Stomach (tissue), 9 donors: ENCODE measurements around the gene OMP. TPM values are rescaled to one million over a fixed set of nuclear protein-coding genes. Genes with fewer than 3 reads are reported as not detected.

Experiments
- DNase-seq, 2 donors: peaks; one replicate each; pipeline versions ENCODE4 v3.0.0 to v3.0.0-alpha.2; 2013 to 2019
- H3K27ac ChIP-seq, 5 donors: fragments of 200-600 bp in 4 of 5; sonication (generic) in 4 of 5; one replicate each; pipeline ENCODE4 v1.5.1; 2013 to 2019; ENCODE audit warnings: mild to moderate bottlenecking in 1 of 5, moderate library complexity in 1 of 5
- H3K27me3 ChIP-seq, 3 donors: fragments of 200-600 bp; sonication (generic); one replicate each; pipeline ENCODE4 v1.5.1; 2017 to 2019; ENCODE audit warnings: mixed run types in 1 of 3
- H3K36me3 ChIP-seq, 4 donors: fragments of 200-600 bp; sonication (generic); 1 replicate in 3 of 4; 2 replicates in 1 of 4; pipeline ENCODE4 v1.5.1; 2016 to 2019
- H3K4me1 ChIP-seq, 4 donors: fragments of 200-600 bp; sonication (generic); one replicate each; pipeline ENCODE4 v1.5.1; 2016 to 2019
- H3K4me3 ChIP-seq, 4 donors: fragments of 200-600 bp; sonication (generic) in 3 of 4; one replicate each; pipeline ENCODE4 v1.5.1; 2016 to 2019; ENCODE audit warnings: mild to moderate bottlenecking in 1 of 4
- H3K9me3 ChIP-seq, 4 donors: fragments of 200-600 bp; sonication (generic); one replicate each; pipeline ENCODE4 v1.5.1; 2016 to 2019
- EP300 ChIP-seq: sonication (generic); formaldehyde crosslinking; IDR thresholded peaks from one replicate; pipeline ENCODE4 v1.6.1; 2017; ENCODE audit warnings: antibody characterized with exemption
- POLR2A ChIP-seq, 4 donors: fragments of 450-650 bp; IDR thresholded peaks; one replicate each; pipeline ENCODE4 v1.6.1; 2016; ENCODE audit warnings: antibody characterized with exemption in 4 of 4, control low read depth in 2 of 4, mild to moderate bottlenecking in 1 of 4, moderate library complexity in 1 of 4
- POLR2AphosphoS5 ChIP-seq, 3 donors: sonication (generic); formaldehyde crosslinking; IDR thresholded peaks; one replicate each; pipeline ENCODE4 v1.6.1; 2016; ENCODE audit warnings: antibody characterized with exemption in 3 of 3
- WGBS, 5 donors: extraction: QIAGEN DNeasy Blood & Tissue Kit in 3 of 5; methylation state at CpG; one replicate each; pipeline versions ENCODE4 v1.1.5 to v1.1.7; 2013 to 2018; 5-methylcytosine and 5-hydroxymethylcytosine counted together
- intact Hi-C: fragments of 100-400 bp; cut with DNase I; formaldehyde crosslinking; loops from one replicate; pipeline ENCODE4 v1.15.1; 2023; ENCODE audit warnings: low total_unique reads
- polyA plus RNA-seq, 3 donors: library from polyadenylated mRNA; stranded (reverse); fragments of 200-250 nt; gene quantifications; one replicate each; pipeline ENCODE4 v1.2.3, GENCODE V29; 2013
- total RNA-seq, 5 donors: library from RNA; depleted of rRNA; stranded (reverse); fragments of >200 nt; gene quantifications; one replicate each; pipeline versions ENCODE4 v1.1.0 to v1.2.3, GENCODE V29; 2014 to 2016
- TF ChIP-seq, protein P1 (sequence below), 7 experiments: fragments of 450-650 bp in 4 of 7; fragments of 200-600 bp in 3 of 7; sonication (generic) in 3 of 7; IDR thresholded peaks; one replicate each; pipeline ENCODE4 v1.5.1; 2016 to 2019; ENCODE audit warnings: antibody characterized with exemption in 7 of 7, control low read depth in 2 of 7, mild to moderate bottlenecking in 1 of 7
- donor health status: healthy with polysubstance abuse.
- donor health status: Bipolar disorder and iron deficiency.
- donor health status: healthy.

Gene OMP
- total and polyA plus RNA-seq, 8 donors, result 1.1 to 63.7 (median 16.4) TPM; not detected in 3

DNA sequence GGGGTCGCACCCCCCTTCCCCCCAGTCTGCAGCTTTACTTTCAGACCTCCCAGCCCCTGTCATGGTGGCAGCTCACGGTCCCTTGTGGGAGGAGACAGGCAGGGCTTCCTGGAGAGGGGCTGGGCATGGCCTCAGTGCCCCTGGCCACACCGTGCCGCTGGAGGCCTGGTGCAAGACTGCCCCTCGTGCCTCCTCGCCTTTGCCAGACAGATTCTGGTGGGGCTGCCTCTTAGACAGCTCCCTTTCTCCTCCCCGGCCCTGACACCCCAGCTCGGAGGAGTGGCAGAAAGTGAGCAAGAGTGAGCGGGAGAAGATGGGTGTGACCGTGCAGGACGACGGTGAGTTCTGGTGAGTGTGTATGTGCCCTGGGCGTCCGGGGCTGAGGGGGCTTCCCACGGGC lies 13.3 kb downstream of the OMP start:
- peaks cover 8 to 86% (median 77%) of the 10 kb centered on the region in 4 donors for H3K36me3 ChIP-seq
- TF ChIP-seq POLR2AphosphoS5 (IDR thresholded peaks at IDR 0.05), result no peak
- TF ChIP-seq POLR2A (IDR thresholded peaks at IDR 0.05), result no peak
- TF ChIP-seq EP300, result no peak
- TF ChIP-seq, protein P1, sequence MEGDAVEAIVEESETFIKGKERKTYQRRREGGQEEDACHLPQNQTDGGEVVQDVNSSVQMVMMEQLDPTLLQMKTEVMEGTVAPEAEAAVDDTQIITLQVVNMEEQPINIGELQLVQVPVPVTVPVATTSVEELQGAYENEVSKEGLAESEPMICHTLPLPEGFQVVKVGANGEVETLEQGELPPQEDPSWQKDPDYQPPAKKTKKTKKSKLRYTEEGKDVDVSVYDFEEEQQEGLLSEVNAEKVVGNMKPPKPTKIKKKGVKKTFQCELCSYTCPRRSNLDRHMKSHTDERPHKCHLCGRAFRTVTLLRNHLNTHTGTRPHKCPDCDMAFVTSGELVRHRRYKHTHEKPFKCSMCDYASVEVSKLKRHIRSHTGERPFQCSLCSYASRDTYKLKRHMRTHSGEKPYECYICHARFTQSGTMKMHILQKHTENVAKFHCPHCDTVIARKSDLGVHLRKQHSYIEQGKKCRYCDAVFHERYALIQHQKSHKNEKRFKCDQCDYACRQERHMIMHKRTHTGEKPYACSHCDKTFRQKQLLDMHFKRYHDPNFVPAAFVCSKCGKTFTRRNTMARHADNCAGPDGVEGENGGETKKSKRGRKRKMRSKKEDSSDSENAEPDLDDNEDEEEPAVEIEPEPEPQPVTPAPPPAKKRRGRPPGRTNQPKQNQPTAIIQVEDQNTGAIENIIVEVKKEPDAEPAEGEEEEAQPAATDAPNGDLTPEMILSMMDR (IDR thresholded peaks at IDR 0.05), result no peak

DNA sequence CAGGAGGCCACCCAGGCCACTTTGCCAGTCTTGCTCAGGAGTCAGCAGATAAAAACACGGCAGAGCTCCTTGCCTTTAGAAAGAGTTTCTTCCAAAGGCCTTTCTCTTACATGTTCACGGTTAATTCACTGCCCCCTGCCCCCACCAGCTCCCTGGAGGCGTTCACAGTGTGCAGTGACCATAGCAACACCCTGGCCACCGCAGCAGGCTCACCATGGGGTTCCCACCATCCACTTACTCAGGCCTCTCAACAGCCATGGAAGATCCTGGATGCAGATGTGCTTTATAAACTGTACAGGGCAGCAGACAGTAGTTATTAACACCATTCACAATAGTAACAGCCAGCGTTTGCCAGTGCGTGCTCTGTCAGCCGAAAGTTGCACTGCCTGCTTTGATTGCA lies 14.9 kb downstream of the OMP start:
- TF ChIP-seq POLR2AphosphoS5 (IDR thresholded peaks at IDR 0.05), result no peak
- TF ChIP-seq, protein P1 (IDR thresholded peaks at IDR 0.05), result no peak
- TF ChIP-seq POLR2A (IDR thresholded peaks at IDR 0.05), result no peak
- no peak for TF ChIP-seq EP300
- no peak overlapping the region for H3K4me3 ChIP-seq
- intact Hi-C loops, result no loop called here
- H3K27ac ChIP-seq, result no peak overlapping the region
- peaks cover 21 to 95% (median 88%) of the 10 kb centered on the region in 4 donors for H3K36me3 ChIP-seq
- WGBS, 5 donors, result 75 to 84% (median 79%) methylated on average over 6 to 7 of the region's 7 CpGs
- peaks cover 0 to 8% (median 0%) of the 10 kb centered on the region in 4 donors for H3K4me1 ChIP-seq
- no peaks in the 10 kb centered on the region for H3K27me3 ChIP-seq
- no peaks in the 10 kb centered on the region for H3K9me3 ChIP-seq
- no peak for DNase-seq

More for the DNA sequence above, 13.3 kb downstream of the OMP start:
- no peaks in the 10 kb centered on the region for H3K9me3 ChIP-seq
- H3K27me3 ChIP-seq, result no peaks in the 10 kb centered on the region
- H3K4me3 ChIP-seq, result no peak overlapping the region
- WGBS, 5 donors, result 93 to 95% (median 94%) methylated on average over 13 to 15 of the region's 15 CpGs
- H3K27ac ChIP-seq, result no peak overlapping the region
- no peak for DNase-seq
- peaks cover 0 to 9% (median 2%) of the 10 kb centered on the region in 4 donors for H3K4me1 ChIP-seq
- intact Hi-C loops, result no loop called here

DNA sequence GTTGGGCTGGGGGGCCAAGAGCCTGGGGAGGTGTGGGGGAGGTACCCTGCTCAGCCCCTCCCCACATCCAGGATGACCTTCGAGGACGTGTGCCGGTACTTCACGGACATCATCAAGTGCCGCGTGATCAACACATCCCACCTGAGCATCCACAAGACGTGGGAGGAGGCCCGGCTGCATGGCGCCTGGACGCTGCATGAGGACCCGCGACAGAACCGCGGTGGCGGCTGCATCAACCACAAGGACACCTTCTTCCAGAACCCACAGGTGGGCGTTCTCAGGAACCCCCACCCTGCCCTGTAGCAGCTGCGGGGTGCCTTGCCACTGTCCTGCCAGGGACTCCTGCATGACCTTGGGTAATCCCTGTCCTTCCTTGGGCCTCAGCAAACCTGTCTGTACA lies 15.4 kb downstream of the OMP start:
- Histone ChIP-seq H3K9me3 (no peaks in the 10 kb centered on the region), H3K27ac (no peak overlapping the region), H3K4me1 (peaks cover 0 to 2% (median 0%) of the 10 kb centered on the region in 4 donors), H3K4me3 (no peak overlapping the region), H3K36me3 (peaks cover 26 to 95% (median 89%) of the 10 kb centered on the region in 4 donors), H3K27me3 (no peaks in the 10 kb centered on the region)
- 92 to 97% (median 94%) methylated on average over 12 to 17 of the region's 17 CpGs for WGBS, 5 donors
- TF ChIP-seq, protein P1 (IDR thresholded peaks at IDR 0.05), result no peak
- TF ChIP-seq POLR2A (IDR thresholded peaks at IDR 0.05) (no peak), POLR2AphosphoS5 (IDR thresholded peaks at IDR 0.05) (no peak), EP300 (no peak)
- no peak for DNase-seq
- intact Hi-C loops, result no loop called here

DNA sequence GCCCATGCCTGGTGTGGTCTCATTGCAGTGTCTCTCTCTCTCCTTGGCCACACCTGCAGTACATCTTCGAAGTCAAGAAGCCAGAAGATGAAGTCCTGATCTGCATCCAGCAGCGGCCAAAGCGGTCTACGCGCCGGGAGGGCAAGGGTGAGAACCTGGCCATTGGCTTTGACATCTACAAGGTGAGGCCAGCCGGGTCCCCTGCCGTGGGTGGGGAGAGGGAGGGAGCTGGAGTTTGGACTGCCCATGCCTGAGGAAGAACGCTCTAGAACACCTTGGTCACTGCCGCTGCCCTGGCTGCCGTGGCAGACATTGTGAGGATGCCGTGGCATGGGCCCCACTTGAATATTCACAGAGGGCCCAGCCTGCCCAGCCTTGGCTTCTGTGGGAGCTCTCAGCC lies 16.3 kb downstream of the OMP start:
- TF ChIP-seq POLR2AphosphoS5 (IDR thresholded peaks at IDR 0.05), result no peak
- TF ChIP-seq, protein P1 (IDR thresholded peaks at IDR 0.05), result no peak
- TF ChIP-seq POLR2A (IDR thresholded peaks at IDR 0.05), result no peak
- no peak for TF ChIP-seq EP300
- peaks cover 34 to 100% (median 97%) of the 10 kb centered on the region in 4 donors for H3K36me3 ChIP-seq
- no peak overlapping the region for H3K27ac ChIP-seq
- intact Hi-C loops, result no loop called here
- no peak overlapping the region for H3K4me3 ChIP-seq
- no peak for DNase-seq
- WGBS, 5 donors, result 91 to 95% (median 92%) methylated on average over 10 to 12 of the region's 12 CpGs
- no peaks in the 10 kb centered on the region for H3K27me3 ChIP-seq
- H3K4me1 ChIP-seq, result no peaks in the 10 kb centered on the region
- no peaks in the 10 kb centered on the region for H3K9me3 ChIP-seq
